ENCODE data around the gene MCTP1.

The MCTP1 gene

GRCh38 chr5:94690778-94691177, 594.1 kb downstream of the MCTP1 start:
- H3K27me3 ChIP-seq (ENCODE audit: control insufficient read depth, insufficient read depth, low read length): no peaks in the 10 kb centered on the region
- no peak overlapping the region for H3K4me3 ChIP-seq (ENCODE audit: low read length)
- H3K4me1 ChIP-seq (ENCODE audit: control insufficient read depth, insufficient read depth, low read length): no peaks in the 10 kb centered on the region
- H3K9me3 ChIP-seq (ENCODE audit: control insufficient read depth, low read length): no peaks in the 10 kb centered on the region
- H3K9ac ChIP-seq (ENCODE audit: low read length): no peak overlapping the region
- H3K36me3 ChIP-seq (ENCODE audit: control insufficient read depth, insufficient read depth, low read length): no peaks in the 10 kb centered on the region

- no peaks in the 10 kb centered on the region for H3K9me3 ChIP-seq (ENCODE audit: control insufficient read depth, low read length)
- H3K9ac ChIP-seq (ENCODE audit: low read length): no peak overlapping the region
- H3K4me3 ChIP-seq (ENCODE audit: low read length): no peak overlapping the region
- no peaks in the 10 kb centered on the region for H3K4me1 ChIP-seq (ENCODE audit: control insufficient read depth, insufficient read depth, low read length)
- H3K27me3 ChIP-seq (ENCODE audit: control insufficient read depth, insufficient read depth, low read length): no peaks in the 10 kb centered on the region
- H3K36me3 ChIP-seq (ENCODE audit: control insufficient read depth, insufficient read depth, low read length): no peaks in the 10 kb centered on the region
These were observed 595.0 kb downstream of the MCTP1 start for GRCh38 chr5:94689908-94690307.

GRCh38 chr5:94682814-94683520, 601.9 kb downstream of the MCTP1 start:
- Histone ChIP-seq H3K36me3 (ENCODE audit: control insufficient read depth, insufficient read depth, low read length) (no peaks in the 10 kb centered on the region), H3K27me3 (ENCODE audit: control insufficient read depth, insufficient read depth, low read length) (no peaks in the 10 kb centered on the region), H3K4me1 (ENCODE audit: control insufficient read depth, insufficient read depth, low read length) (no peaks in the 10 kb centered on the region), H3K9me3 (ENCODE audit: control insufficient read depth, low read length) (no peaks in the 10 kb centered on the region), H3K4me3 (ENCODE audit: low read length) (no peak overlapping the region), H3K9ac (ENCODE audit: low read length) (no peak overlapping the region)

- no peaks in the 10 kb centered on the region for H3K36me3 ChIP-seq (ENCODE audit: control insufficient read depth, insufficient read depth, low read length)
- H3K4me3 ChIP-seq (ENCODE audit: low read length): no peak overlapping the region
- no peaks in the 10 kb centered on the region for H3K27me3 ChIP-seq (ENCODE audit: control insufficient read depth, insufficient read depth, low read length)
- no peaks in the 10 kb centered on the region for H3K4me1 ChIP-seq (ENCODE audit: control insufficient read depth, insufficient read depth, low read length)
- H3K9me3 ChIP-seq (ENCODE audit: control insufficient read depth, low read length): no peaks in the 10 kb centered on the region
- no peak overlapping the region for H3K9ac ChIP-seq (ENCODE audit: low read length)
These were observed 608.8 kb downstream of the MCTP1 start for GRCh38 chr5:94675965-94676618.

- Histone ChIP-seq H3K9ac (ENCODE audit: low read length) (no peak overlapping the region), H3K9me3 (ENCODE audit: control insufficient read depth, low read length) (no peaks in the 10 kb centered on the region), H3K4me3 (ENCODE audit: low read length) (no peak overlapping the region), H3K36me3 (ENCODE audit: control insufficient read depth, insufficient read depth, low read length) (no peaks in the 10 kb centered on the region), H3K4me1 (ENCODE audit: control insufficient read depth, insufficient read depth, low read length) (no peaks in the 10 kb centered on the region), H3K27me3 (ENCODE audit: control insufficient read depth, insufficient read depth, low read length) (no peaks in the 10 kb centered on the region)
These were observed 610.2 kb downstream of the MCTP1 start for GRCh38 chr5:94674490-94675382.

GRCh38 chr5:94672746-94673145, 612.1 kb downstream of the MCTP1 start:
- no peak overlapping the region for H3K9ac ChIP-seq (ENCODE audit: low read length)
- H3K4me3 ChIP-seq (ENCODE audit: low read length): no peak overlapping the region
- H3K4me1 ChIP-seq (ENCODE audit: control insufficient read depth, insufficient read depth, low read length): no peaks in the 10 kb centered on the region
- no peaks in the 10 kb centered on the region for H3K36me3 ChIP-seq (ENCODE audit: control insufficient read depth, insufficient read depth, low read length)
- H3K27me3 ChIP-seq (ENCODE audit: control insufficient read depth, insufficient read depth, low read length): no peaks in the 10 kb centered on the region
- no peaks in the 10 kb centered on the region for H3K9me3 ChIP-seq (ENCODE audit: control insufficient read depth, low read length)

GRCh38 chr5:94670726-94671125, 614.2 kb downstream of the MCTP1 start:
- Histone ChIP-seq H3K4me3 (ENCODE audit: low read length) (no peak overlapping the region), H3K9me3 (ENCODE audit: control insufficient read depth, low read length) (no peaks in the 10 kb centered on the region), H3K4me1 (ENCODE audit: control insufficient read depth, insufficient read depth, low read length) (no peaks in the 10 kb centered on the region), H3K36me3 (ENCODE audit: control insufficient read depth, insufficient read depth, low read length) (no peaks in the 10 kb centered on the region), H3K9ac (ENCODE audit: low read length) (no peak overlapping the region), H3K27me3 (ENCODE audit: control insufficient read depth, insufficient read depth, low read length) (no peaks in the 10 kb centered on the region)

- no peaks in the 10 kb centered on the region for H3K9me3 ChIP-seq (ENCODE audit: control insufficient read depth, low read length)
- no peak overlapping the region for H3K9ac ChIP-seq (ENCODE audit: low read length)
- no peaks in the 10 kb centered on the region for H3K27me3 ChIP-seq (ENCODE audit: control insufficient read depth, insufficient read depth, low read length)
- no peak overlapping the region for H3K4me3 ChIP-seq (ENCODE audit: low read length)
- H3K4me1 ChIP-seq (ENCODE audit: control insufficient read depth, insufficient read depth, low read length): no peaks in the 10 kb centered on the region
- H3K36me3 ChIP-seq (ENCODE audit: control insufficient read depth, insufficient read depth, low read length): no peaks in the 10 kb centered on the region
These were observed 617.0 kb downstream of the MCTP1 start for GRCh38 chr5:94667937-94668336.

GRCh38 chr5:94661086-94661485, 623.8 kb downstream of the MCTP1 start:
- no peak overlapping the region for H3K9ac ChIP-seq (ENCODE audit: low read length)
- no peaks in the 10 kb centered on the region for H3K4me1 ChIP-seq (ENCODE audit: control insufficient read depth, insufficient read depth, low read length)
- no peaks in the 10 kb centered on the region for H3K27me3 ChIP-seq (ENCODE audit: control insufficient read depth, insufficient read depth, low read length)
- no peak overlapping the region for H3K4me3 ChIP-seq (ENCODE audit: low read length)
- no peaks in the 10 kb centered on the region for H3K9me3 ChIP-seq (ENCODE audit: control insufficient read depth, low read length)
- no peaks in the 10 kb centered on the region for H3K36me3 ChIP-seq (ENCODE audit: control insufficient read depth, insufficient read depth, low read length)

GRCh38 chr5:94660506-94660905, 624.4 kb downstream of the MCTP1 start:
- no peaks in the 10 kb centered on the region for H3K27me3 ChIP-seq (ENCODE audit: control insufficient read depth, insufficient read depth, low read length)
- H3K9me3 ChIP-seq (ENCODE audit: control insufficient read depth, low read length): no peaks in the 10 kb centered on the region
- no peaks in the 10 kb centered on the region for H3K4me1 ChIP-seq (ENCODE audit: control insufficient read depth, insufficient read depth, low read length)
- H3K9ac ChIP-seq (ENCODE audit: low read length): no peak overlapping the region
- H3K4me3 ChIP-seq (ENCODE audit: low read length): no peak overlapping the region
- H3K36me3 ChIP-seq (ENCODE audit: control insufficient read depth, insufficient read depth, low read length): no peaks in the 10 kb centered on the region

- H3K9me3 ChIP-seq (ENCODE audit: control insufficient read depth, low read length): no peaks in the 10 kb centered on the region
- no peaks in the 10 kb centered on the region for H3K4me1 ChIP-seq (ENCODE audit: control insufficient read depth, insufficient read depth, low read length)
- no peaks in the 10 kb centered on the region for H3K27me3 ChIP-seq (ENCODE audit: control insufficient read depth, insufficient read depth, low read length)
- no peak overlapping the region for H3K9ac ChIP-seq (ENCODE audit: low read length)
- H3K36me3 ChIP-seq (ENCODE audit: control insufficient read depth, insufficient read depth, low read length): no peaks in the 10 kb centered on the region
- H3K4me3 ChIP-seq (ENCODE audit: low read length): no peak overlapping the region
These were observed 626.6 kb downstream of the MCTP1 start for GRCh38 chr5:94658272-94658671.

Measured in mucosa of stomach (tissue), 1 donor.